Astrocyte (in vitro differentiated cells and primary cell): ENCODE measurements around the gene MAGEA11.
"Not testable (repeated sequence)": the region's sequence is repeated elsewhere in the genome, so short reads cannot be mapped to it uniquely, and the experiment has no call there.

Experiments used
- CTCF ChIP-seq: IDR thresholded peaks from 2 replicates; pipeline ENCODE4 v1.5.1; 2011; ENCODE audit warnings: low read depth, mild to moderate bottlenecking, inconsistent platforms, low read length, moderate library complexity; ENCODE audit not compliant: insufficient read depth
- EZH2 ChIP-seq: IDR thresholded peaks from 2 replicates; pipeline ENCODE4 v1.6.1; 2012; ENCODE audit warnings: mild to moderate bottlenecking, low read length, inconsistent platforms; ENCODE audit not compliant: insufficient read depth

GRCh38 chrX:149758715-149759078 lies 46.8 kb downstream of the MAGEA11 start:
- not testable (repeated sequence) for TF ChIP-seq CTCF, EZH2
